ENCODE measurements around the gene BICC1. TPM values are rescaled to one million over a fixed set of nuclear protein-coding genes. Genes with fewer than 3 reads are reported as not detected.

The BICC1 gene
- polyA plus RNA-seq, 3 donors = 0.02 to 0.24 (median 0.14) TPM

DNA sequence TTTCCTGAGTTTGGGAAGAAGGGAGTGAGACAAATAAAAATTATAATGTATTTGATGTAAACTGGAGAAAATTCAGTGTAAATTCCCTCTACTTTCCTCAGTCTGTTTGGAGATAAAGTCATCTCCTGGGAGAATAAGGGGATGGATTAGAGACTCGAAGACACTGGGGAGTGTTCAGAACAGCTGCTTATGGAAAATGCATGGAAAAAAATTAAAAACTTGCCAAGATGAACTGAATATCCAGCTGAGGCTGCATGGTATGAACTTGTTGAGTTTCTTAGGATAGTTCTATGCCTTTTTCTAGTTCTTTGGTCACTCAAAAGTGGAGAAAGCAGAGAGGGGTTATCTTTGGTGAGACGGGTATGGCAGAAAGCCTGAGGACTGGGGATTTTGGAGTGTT lies 210.5 kb downstream of the BICC1 start:
- no peak for DNase-seq
- peaks cover 25% of the 10 kb centered on the region for H3K4me1 Mint-ChIP-seq
- H3K4me1 ChIP-seq (ENCODE audit: control insufficient read depth in 1 of 2, insufficient read depth in 2 of 2, low read length in 2 of 2) = peaks cover 6 to 15% of the 10 kb centered on the region in 2 donors
- H3K4me2 ChIP-seq (replicated peaks; ENCODE audit: extremely low read depth, low read length, poor library complexity, severe bottlenecking) = no peak overlapping the region
- H2AFZ ChIP-seq (ENCODE audit: insufficient read depth, low read depth, low read length, poor library complexity, severe bottlenecking) = no peak overlapping the region
- no peak overlapping the region for H3K9ac ChIP-seq (ENCODE audit: insufficient read depth, low read length, poor library complexity, severe bottlenecking)
- H3K4me3 ChIP-seq (replicated peaks in 1 of 3; ENCODE audit: low read depth in 2 of 3, low read length in 3 of 3) = no peak overlapping the region
- no peaks in the 10 kb centered on the region for H3K27me3 ChIP-seq (ENCODE audit: control insufficient read depth in 2 of 2, insufficient read depth in 2 of 2, low read length in 2 of 2)
- 88% methylated on average over 2 of the region's 2 CpGs for WGBS (ENCODE audit: insufficient coverage)
- H3K27ac ChIP-seq (ENCODE audit: low read depth in 1 of 2, low read length in 2 of 2) = no peak overlapping the region
- no peaks in the 10 kb centered on the region for H3K36me3 Mint-ChIP-seq
- H3K4me3 Mint-ChIP-seq = no peak overlapping the region
- intact Hi-C loops (cut with micrococcal nuclease) = no loop called here
- H4K20me1 ChIP-seq (ENCODE audit: insufficient read depth, low read length) = no peaks in the 10 kb centered on the region
- no peaks in the 10 kb centered on the region for H3K9me3 ChIP-seq (replicated peaks in 1 of 2; ENCODE audit: control insufficient read depth in 1 of 2, insufficient read depth in 1 of 2, low read length in 2 of 2)
- TF ChIP-seq, protein P1, sequence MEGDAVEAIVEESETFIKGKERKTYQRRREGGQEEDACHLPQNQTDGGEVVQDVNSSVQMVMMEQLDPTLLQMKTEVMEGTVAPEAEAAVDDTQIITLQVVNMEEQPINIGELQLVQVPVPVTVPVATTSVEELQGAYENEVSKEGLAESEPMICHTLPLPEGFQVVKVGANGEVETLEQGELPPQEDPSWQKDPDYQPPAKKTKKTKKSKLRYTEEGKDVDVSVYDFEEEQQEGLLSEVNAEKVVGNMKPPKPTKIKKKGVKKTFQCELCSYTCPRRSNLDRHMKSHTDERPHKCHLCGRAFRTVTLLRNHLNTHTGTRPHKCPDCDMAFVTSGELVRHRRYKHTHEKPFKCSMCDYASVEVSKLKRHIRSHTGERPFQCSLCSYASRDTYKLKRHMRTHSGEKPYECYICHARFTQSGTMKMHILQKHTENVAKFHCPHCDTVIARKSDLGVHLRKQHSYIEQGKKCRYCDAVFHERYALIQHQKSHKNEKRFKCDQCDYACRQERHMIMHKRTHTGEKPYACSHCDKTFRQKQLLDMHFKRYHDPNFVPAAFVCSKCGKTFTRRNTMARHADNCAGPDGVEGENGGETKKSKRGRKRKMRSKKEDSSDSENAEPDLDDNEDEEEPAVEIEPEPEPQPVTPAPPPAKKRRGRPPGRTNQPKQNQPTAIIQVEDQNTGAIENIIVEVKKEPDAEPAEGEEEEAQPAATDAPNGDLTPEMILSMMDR (IDR thresholded peaks at IDR 0.05) = no peak
- H3K27ac Mint-ChIP-seq = peak overlapping the region in 1 of 7 donors; percentile 62
- peaks cover 0 to 4% (median 2%) of the 10 kb centered on the region in 7 donors for H3K9me3 Mint-ChIP-seq
- H3K36me3 ChIP-seq (replicated peaks in 1 of 2; ENCODE audit: control insufficient read depth in 1 of 2, insufficient read depth in 2 of 2, low read length in 2 of 2) = no peaks in the 10 kb centered on the region
- no peaks in the 10 kb centered on the region for H3K79me2 ChIP-seq (ENCODE audit: insufficient read depth, low read length)
- H3K27me3 Mint-ChIP-seq (ENCODE audit: low read depth in 3 of 3) = peaks cover 0 to 3% (median 0%) of the 10 kb centered on the region in 3 donors

DNA sequence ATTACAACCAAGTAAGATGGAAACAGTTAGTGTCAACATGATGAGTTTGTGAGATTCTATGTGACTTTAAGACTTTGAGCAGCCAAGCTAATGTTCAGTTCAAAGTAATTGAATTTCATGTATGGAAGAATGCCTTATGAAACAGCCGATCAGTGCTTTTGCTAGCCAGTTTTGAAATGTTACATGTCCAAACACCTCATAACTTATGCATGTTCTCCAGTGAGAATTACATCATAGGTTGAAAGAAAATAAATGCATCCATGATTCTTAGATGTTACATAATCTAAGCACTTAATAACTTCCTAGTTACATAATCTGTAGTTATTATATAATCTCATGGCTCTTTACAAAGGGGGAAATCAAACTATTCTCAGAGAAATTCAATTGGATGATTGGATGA lies 211.3 kb downstream of the BICC1 start:
- intact Hi-C loops (cut with micrococcal nuclease) = no loop called here
- Histone ChIP-seq H3K4me3 (replicated peaks in 1 of 3; ENCODE audit: low read depth in 2 of 3, low read length in 3 of 3) (no peak overlapping the region), H3K36me3 (replicated peaks in 1 of 2; ENCODE audit: control insufficient read depth in 1 of 2, insufficient read depth in 2 of 2, low read length in 2 of 2) (no peaks in the 10 kb centered on the region), H3K27ac (ENCODE audit: low read depth in 1 of 2, low read length in 2 of 2) (no peak overlapping the region), H3K4me2 (replicated peaks; ENCODE audit: extremely low read depth, low read length, poor library complexity, severe bottlenecking) (peak overlapping the region; percentile 9), H3K79me2 (ENCODE audit: insufficient read depth, low read length) (no peaks in the 10 kb centered on the region), H3K9ac (ENCODE audit: insufficient read depth, low read length, poor library complexity, severe bottlenecking) (no peak overlapping the region), H4K20me1 (ENCODE audit: insufficient read depth, low read length) (no peaks in the 10 kb centered on the region), H3K27me3 (ENCODE audit: control insufficient read depth in 2 of 2, insufficient read depth in 2 of 2, low read length in 2 of 2) (no peaks in the 10 kb centered on the region), H3K9me3 (replicated peaks in 1 of 2; ENCODE audit: control insufficient read depth in 1 of 2, insufficient read depth in 1 of 2, low read length in 2 of 2) (no peaks in the 10 kb centered on the region), H3K4me1 (ENCODE audit: control insufficient read depth in 1 of 2, insufficient read depth in 2 of 2, low read length in 2 of 2) (peaks cover 6 to 15% of the 10 kb centered on the region in 2 donors), H2AFZ (ENCODE audit: insufficient read depth, low read depth, low read length, poor library complexity, severe bottlenecking) (no peak overlapping the region)
- H3K9me3 Mint-ChIP-seq = peaks cover 0 to 4% (median 2%) of the 10 kb centered on the region in 7 donors
- no peak overlapping the region for H3K27ac Mint-ChIP-seq
- no peak overlapping the region for H3K4me3 Mint-ChIP-seq
- WGBS (ENCODE audit: insufficient coverage) = no CpG with 5 or more reads among the region's 1 CpG
- no peaks in the 10 kb centered on the region for H3K36me3 Mint-ChIP-seq
- peak; percentile 8 to 49 (median 13) for DNase-seq
- peaks cover 0 to 3% (median 0%) of the 10 kb centered on the region in 3 donors for H3K27me3 Mint-ChIP-seq (ENCODE audit: low read depth in 3 of 3)
- peaks cover 25% of the 10 kb centered on the region for H3K4me1 Mint-ChIP-seq
- TF ChIP-seq, protein P1 (IDR thresholded peaks at IDR 0.05) = no peak
